ENCODE data around the gene AP3S2.

DNA sequence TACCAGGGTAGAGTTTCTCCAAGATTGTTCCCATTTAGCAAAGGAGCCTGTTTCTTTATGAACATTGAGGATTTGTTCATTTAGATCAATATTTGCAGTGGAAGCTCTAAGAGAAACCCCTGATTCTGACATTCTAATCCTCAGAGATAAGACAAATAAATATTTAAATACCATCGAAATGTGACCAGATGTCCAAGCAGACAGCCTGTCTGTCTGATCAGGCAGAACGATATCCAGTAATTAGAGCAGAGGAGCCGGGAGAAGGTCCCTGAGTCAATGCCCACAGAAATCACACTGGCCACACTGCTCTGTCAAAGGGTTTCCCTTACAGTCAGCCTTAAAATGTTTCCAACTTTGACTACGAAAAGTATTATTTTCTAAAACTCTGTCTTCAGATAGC lies 34.6 kb upstream of the AP3S2 start:
- TF ChIP-seq, protein P1, sequence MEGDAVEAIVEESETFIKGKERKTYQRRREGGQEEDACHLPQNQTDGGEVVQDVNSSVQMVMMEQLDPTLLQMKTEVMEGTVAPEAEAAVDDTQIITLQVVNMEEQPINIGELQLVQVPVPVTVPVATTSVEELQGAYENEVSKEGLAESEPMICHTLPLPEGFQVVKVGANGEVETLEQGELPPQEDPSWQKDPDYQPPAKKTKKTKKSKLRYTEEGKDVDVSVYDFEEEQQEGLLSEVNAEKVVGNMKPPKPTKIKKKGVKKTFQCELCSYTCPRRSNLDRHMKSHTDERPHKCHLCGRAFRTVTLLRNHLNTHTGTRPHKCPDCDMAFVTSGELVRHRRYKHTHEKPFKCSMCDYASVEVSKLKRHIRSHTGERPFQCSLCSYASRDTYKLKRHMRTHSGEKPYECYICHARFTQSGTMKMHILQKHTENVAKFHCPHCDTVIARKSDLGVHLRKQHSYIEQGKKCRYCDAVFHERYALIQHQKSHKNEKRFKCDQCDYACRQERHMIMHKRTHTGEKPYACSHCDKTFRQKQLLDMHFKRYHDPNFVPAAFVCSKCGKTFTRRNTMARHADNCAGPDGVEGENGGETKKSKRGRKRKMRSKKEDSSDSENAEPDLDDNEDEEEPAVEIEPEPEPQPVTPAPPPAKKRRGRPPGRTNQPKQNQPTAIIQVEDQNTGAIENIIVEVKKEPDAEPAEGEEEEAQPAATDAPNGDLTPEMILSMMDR (IDR thresholded peaks at IDR 0.05), result no peak
- TF ChIP-seq USF2 (CRISPR knock-in tag; IDR thresholded peaks at IDR 0.05) (no peak), ESRRA (CRISPR knock-in tag; IDR thresholded peaks at IDR 0.05; ENCODE audit: borderline replicate concordance) (no peak), SMAD3 (CRISPR knock-in tag; IDR thresholded peaks at IDR 0.05; ENCODE audit: borderline replicate concordance) (no peak), NR3C1 (CRISPR knock-in tag; conservative IDR thresholded peaks at IDR 0.05; ENCODE audit: low read depth) (no peak), HMGXB4 (CRISPR knock-in tag; IDR thresholded peaks at IDR 0.05) (no peak), NR2C2 (CRISPR knock-in tag; IDR thresholded peaks at IDR 0.05) (no peak), KAT7 (CRISPR knock-in tag; IDR thresholded peaks at IDR 0.05; ENCODE audit: borderline replicate concordance) (no peak), PRRX2 (CRISPR knock-in tag; IDR thresholded peaks at IDR 0.05) (no peak), ELF4 (CRISPR knock-in tag; IDR thresholded peaks at IDR 0.05; ENCODE audit: low read depth) (no peak)
- TF ChIP-seq, protein P2, sequence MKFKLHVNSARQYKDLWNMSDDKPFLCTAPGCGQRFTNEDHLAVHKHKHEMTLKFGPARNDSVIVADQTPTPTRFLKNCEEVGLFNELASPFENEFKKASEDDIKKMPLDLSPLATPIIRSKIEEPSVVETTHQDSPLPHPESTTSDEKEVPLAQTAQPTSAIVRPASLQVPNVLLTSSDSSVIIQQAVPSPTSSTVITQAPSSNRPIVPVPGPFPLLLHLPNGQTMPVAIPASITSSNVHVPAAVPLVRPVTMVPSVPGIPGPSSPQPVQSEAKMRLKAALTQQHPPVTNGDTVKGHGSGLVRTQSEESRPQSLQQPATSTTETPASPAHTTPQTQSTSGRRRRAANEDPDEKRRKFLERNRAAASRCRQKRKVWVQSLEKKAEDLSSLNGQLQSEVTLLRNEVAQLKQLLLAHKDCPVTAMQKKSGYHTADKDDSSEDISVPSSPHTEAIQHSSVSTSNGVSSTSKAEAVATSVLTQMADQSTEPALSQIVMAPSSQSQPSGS (CRISPR knock-in tag; IDR thresholded peaks at IDR 0.05; ENCODE audit: borderline replicate concordance, low read depth), result no peak
- TF ChIP-seq, protein P3, sequence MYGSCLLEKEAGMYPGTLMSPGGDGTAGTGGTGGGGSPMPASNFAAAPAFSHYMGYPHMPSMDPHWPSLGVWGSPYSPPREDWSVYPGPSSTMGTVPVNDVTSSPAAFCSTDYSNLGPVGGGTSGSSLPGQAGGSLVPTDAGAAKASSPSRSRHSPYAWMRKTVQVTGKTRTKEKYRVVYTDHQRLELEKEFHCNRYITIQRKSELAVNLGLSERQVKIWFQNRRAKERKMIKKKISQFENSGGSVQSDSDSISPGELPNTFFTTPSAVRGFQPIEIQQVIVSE (CRISPR knock-in tag; IDR thresholded peaks at IDR 0.05; ENCODE audit: borderline replicate concordance), result no peak
- TF ChIP-seq, protein P4, sequence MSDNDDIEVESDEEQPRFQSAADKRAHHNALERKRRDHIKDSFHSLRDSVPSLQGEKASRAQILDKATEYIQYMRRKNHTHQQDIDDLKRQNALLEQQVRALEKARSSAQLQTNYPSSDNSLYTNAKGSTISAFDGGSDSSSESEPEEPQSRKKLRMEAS (CRISPR knock-in tag; IDR thresholded peaks at IDR 0.05), result no peak
- TF ChIP-seq, protein P5, sequence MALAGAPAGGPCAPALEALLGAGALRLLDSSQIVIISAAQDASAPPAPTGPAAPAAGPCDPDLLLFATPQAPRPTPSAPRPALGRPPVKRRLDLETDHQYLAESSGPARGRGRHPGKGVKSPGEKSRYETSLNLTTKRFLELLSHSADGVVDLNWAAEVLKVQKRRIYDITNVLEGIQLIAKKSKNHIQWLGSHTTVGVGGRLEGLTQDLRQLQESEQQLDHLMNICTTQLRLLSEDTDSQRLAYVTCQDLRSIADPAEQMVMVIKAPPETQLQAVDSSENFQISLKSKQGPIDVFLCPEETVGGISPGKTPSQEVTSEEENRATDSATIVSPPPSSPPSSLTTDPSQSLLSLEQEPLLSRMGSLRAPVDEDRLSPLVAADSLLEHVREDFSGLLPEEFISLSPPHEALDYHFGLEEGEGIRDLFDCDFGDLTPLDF (CRISPR knock-in tag; IDR thresholded peaks at IDR 0.05), result no peak
